Right lobe of liver (tissue), 4 donors: ENCODE measurements around the gene ARHGAP15.

Experiments used
- POLR2A ChIP-seq: fragments of 450-650 bp; IDR thresholded peaks from one replicate; pipeline ENCODE4 v1.6.1; 2017; ENCODE audit warnings: antibody characterized with exemption, mild to moderate bottlenecking
- TF ChIP-seq, protein P1 (sequence below), 4 donors: fragments of 200-600 bp in 3 of 4; fragments of 450-650 bp in 1 of 4; IDR thresholded peaks; one replicate each; pipeline versions ENCODE4 v1.5.1 to v1.8.0; 2016 to 2022; ENCODE audit warnings: antibody characterized with exemption in 4 of 4, mild to moderate bottlenecking in 2 of 4
- donor health status: DM: no; HTN: no; CAD: no.
- donor health status: DM: no; HTN: no; CAD: no.
- donor health status: DM: no; HTN: yes; CAD: no.

DNA sequence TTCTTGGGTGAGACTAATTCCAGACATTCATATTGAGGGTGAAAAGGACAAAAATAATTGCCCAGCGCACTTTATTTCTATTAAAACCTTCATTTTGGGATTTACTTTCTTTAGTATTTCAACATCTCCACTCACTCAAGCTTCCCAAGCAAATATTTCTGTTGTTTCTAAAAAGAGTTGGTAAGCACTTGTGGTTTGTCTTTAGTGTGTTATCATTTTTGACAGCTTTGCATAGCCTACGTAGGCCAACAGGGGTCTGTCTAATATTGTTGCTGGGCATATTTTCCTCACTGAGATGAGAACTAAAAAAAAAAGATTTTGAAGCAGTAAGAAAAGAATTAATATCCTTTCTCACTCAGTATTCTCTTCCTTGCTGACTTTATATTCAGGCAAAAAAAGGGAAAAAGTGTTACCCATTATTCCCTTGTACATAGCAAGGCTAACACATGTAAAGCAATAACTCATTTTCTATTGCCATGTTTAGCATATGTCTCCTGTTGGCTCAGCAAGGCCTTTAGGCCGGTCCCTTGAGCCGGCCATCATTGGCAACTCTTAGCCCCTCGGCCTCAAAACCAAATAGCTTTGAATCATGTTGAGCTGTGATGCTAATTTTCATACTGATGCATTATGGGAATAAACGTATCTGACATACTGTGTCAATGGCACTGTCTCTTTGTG lies 494.2 kb downstream of the ARHGAP15 start:
- TF ChIP-seq, protein P1, sequence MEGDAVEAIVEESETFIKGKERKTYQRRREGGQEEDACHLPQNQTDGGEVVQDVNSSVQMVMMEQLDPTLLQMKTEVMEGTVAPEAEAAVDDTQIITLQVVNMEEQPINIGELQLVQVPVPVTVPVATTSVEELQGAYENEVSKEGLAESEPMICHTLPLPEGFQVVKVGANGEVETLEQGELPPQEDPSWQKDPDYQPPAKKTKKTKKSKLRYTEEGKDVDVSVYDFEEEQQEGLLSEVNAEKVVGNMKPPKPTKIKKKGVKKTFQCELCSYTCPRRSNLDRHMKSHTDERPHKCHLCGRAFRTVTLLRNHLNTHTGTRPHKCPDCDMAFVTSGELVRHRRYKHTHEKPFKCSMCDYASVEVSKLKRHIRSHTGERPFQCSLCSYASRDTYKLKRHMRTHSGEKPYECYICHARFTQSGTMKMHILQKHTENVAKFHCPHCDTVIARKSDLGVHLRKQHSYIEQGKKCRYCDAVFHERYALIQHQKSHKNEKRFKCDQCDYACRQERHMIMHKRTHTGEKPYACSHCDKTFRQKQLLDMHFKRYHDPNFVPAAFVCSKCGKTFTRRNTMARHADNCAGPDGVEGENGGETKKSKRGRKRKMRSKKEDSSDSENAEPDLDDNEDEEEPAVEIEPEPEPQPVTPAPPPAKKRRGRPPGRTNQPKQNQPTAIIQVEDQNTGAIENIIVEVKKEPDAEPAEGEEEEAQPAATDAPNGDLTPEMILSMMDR (IDR thresholded peaks at IDR 0.05): no peak
- TF ChIP-seq POLR2A: no peak
